Measurements from ENCODE around the gene PPP2R5E. TPM values are rescaled to one million over a fixed set of nuclear protein-coding genes. Genes with fewer than 3 reads are reported as not detected.
"Not testable (repeated sequence)": the region's sequence is repeated elsewhere in the genome, so short reads cannot be mapped to it uniquely, and the experiment has no call there.

PPP2R5E gene
- total RNA-seq, 4 donors from 2014 or later = 22.9 to 24.7 (median 23.8) TPM

DNA sequence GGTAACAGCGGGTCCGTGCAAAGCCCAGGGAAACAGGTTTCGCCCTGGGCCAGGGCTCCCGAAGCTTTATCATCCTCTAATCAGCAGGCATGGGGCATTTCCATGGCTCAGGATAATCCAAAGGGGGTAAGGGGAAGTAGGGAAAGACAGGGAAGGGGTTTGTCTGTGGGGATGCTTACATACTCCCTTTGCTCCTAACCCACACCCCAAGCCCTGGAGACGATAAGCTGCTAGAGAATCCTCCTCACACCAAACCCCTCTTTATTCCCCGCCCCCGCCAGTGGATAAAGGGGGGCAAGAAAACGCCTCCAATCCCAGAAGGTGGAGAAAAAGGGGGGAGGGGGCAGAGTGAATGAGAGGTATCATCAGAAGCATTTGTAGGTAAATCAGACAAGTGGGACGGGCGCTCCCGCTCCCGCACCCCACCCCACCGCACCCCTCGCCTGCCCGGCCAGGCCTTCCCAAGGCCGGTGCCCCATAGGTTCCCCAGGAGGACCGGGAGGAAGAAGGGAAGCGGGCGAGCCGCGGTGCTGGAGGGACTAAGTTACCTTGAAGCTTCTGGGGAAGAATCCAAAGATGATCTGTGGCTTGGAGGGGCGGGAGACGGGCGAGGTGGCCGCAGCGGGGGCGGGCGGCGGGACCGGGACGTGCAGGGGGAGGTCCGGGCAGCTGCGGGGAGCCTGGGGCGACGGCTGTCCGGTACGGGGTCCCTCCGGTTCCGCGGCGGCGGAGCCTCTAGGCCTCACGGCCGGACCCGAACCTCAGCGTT is 762 bp downstream of the PPP2R5E start:
- Histone ChIP-seq H3K27ac (peak overlapping the region; percentile 54 to 92 (median 90)), H3K36me3 (peaks cover 0 to 31% (median 12%) of the 10 kb centered on the region in 3 donors), H3K27me3 (no peaks in the 10 kb centered on the region), H3K4me3 (peak overlapping the region; percentile 58 to 98 (median 70)), H3K4me1 (peaks cover 0 to 27% (median 12%) of the 10 kb centered on the region in 4 donors), H3K9me3 (no peaks in the 10 kb centered on the region)
- DNase-seq (ENCODE audit: low spot score in 2 of 2) = no peak
- WGBS, 2 donors = 0% methylated on average over 23 to 43 of the region's 46 CpGs
- TF ChIP-seq EP300 (IDR thresholded peaks at IDR 0.05) = no peak

DNA sequence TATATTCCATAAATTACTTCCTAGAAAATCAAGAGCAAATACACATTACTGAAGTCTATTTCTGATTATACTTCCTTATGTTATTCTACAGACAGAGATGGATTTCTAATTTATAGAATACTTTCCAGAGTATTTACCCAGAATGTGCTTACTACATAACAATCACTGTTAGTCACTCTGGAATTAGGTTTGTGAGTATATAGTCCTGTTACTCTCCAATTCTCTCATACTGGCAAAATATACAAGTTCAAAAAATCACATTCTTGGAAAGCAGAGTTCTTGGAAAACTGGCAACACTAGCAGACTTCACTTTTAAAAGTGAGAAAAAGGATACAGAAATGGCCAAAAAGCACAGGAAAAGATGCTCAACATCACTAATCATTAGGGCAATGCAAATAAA is 7.3 kb downstream of the PPP2R5E start:
- H3K27ac ChIP-seq = no peak overlapping the region
- H3K4me3 ChIP-seq = no peak overlapping the region
- peaks cover 0 to 3% (median under 1%) of the 10 kb centered on the region in 4 donors for H3K4me1 ChIP-seq
- peaks cover 0 to 65% (median 12%) of the 10 kb centered on the region in 3 donors for H3K36me3 ChIP-seq
- no peaks in the 10 kb centered on the region for H3K27me3 ChIP-seq
- TF ChIP-seq EP300 (IDR thresholded peaks at IDR 0.05) (no peak), POLR2A (IDR thresholded peaks at IDR 0.05) (no peak)
- TF ChIP-seq, protein P1, sequence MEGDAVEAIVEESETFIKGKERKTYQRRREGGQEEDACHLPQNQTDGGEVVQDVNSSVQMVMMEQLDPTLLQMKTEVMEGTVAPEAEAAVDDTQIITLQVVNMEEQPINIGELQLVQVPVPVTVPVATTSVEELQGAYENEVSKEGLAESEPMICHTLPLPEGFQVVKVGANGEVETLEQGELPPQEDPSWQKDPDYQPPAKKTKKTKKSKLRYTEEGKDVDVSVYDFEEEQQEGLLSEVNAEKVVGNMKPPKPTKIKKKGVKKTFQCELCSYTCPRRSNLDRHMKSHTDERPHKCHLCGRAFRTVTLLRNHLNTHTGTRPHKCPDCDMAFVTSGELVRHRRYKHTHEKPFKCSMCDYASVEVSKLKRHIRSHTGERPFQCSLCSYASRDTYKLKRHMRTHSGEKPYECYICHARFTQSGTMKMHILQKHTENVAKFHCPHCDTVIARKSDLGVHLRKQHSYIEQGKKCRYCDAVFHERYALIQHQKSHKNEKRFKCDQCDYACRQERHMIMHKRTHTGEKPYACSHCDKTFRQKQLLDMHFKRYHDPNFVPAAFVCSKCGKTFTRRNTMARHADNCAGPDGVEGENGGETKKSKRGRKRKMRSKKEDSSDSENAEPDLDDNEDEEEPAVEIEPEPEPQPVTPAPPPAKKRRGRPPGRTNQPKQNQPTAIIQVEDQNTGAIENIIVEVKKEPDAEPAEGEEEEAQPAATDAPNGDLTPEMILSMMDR (IDR thresholded peaks at IDR 0.05) = no peak
- no peak for DNase-seq (ENCODE audit: low spot score in 2 of 2)
- no peaks in the 10 kb centered on the region for H3K9me3 ChIP-seq

DNA sequence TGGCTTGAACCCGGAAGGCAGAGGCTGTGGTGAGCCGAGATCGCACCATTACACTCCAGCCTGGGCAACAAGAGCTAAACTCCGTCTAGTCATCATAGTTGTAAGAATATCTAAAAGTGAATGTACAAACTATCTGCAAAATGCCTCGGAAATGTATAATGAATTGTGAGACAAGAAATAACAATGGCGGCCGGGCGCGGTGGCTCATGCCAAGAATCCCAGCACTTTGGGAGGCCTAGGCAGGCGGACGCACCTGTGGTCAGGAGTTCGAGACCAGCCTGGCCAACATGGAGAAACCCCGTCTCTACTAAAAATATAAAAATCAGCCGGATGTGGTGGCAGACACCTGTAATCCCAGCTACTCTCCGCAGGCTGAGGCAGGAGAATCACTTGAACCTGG is 9.7 kb downstream of the PPP2R5E start:
- H3K4me1 ChIP-seq = no peaks in the 10 kb centered on the region

DNA sequence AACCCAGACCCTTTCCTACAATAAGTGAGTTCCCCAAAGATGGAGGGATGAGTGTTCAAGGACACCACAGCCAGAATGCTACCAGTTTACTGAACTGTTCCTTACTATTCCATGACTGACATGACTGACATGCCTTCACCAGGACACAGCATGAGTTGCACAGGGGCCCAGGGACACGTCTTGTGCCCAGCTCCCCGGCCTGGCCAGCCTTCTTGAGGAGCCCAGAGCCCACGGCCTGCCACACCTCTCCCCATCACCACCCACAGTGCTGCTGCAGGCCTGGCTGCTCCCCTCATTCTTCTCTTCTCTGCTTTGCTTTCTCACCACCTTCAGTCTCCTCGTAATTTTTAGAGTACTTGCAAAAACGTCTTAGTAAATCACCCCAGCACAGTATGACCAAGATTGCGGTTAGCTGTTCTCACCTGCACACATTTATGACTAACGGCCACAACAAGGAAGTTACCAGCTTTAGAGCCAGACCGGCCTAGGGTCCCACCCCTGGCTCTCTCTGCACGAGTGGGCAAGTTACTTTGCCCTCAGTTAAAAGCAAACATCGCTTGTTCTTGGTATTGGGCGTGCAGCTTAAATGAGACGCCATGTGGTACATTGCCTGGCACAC is 18.5 kb downstream of the PPP2R5E start:
- Histone ChIP-seq H3K36me3 (peaks cover 0 to 23% (median 0%) of the 10 kb centered on the region in 3 donors), H3K27ac (peak overlapping the region in 1 of 4 donors; percentile 40), H3K4me3 (no peak overlapping the region), H3K4me1 (peaks cover 0 to 23% (median 5%) of the 10 kb centered on the region in 4 donors), H3K9me3 (no peaks in the 10 kb centered on the region), H3K27me3 (no peaks in the 10 kb centered on the region)
- DNase-seq (ENCODE audit: low spot score in 2 of 2) = no peak
- TF ChIP-seq, protein P1 (IDR thresholded peaks at IDR 0.05) = no peak
- TF ChIP-seq POLR2A (IDR thresholded peaks at IDR 0.05) = no peak
- no peak for TF ChIP-seq EP300 (IDR thresholded peaks at IDR 0.05)
- WGBS, 2 donors = 81 to 85% methylated on average over 12 of the region's 12 CpGs

More for the DNA sequence above, 9.7 kb downstream of the PPP2R5E start:
- H3K27ac ChIP-seq = no peak overlapping the region
- TF ChIP-seq, protein P1 (IDR thresholded peaks at IDR 0.05) = no peak
- TF ChIP-seq POLR2A (IDR thresholded peaks at IDR 0.05) (no peak), EP300 (IDR thresholded peaks at IDR 0.05) (no peak)
- H3K9me3 ChIP-seq = no peaks in the 10 kb centered on the region
- H3K36me3 ChIP-seq = peaks cover 0 to 45% (median 9%) of the 10 kb centered on the region in 3 donors
- H3K4me3 ChIP-seq = no peak overlapping the region
- DNase-seq (ENCODE audit: low spot score in 2 of 2) = no peak
- H3K27me3 ChIP-seq = no peaks in the 10 kb centered on the region
- 95 to 96% methylated on average over 15 of the region's 15 CpGs for WGBS, 2 donors

DNA sequence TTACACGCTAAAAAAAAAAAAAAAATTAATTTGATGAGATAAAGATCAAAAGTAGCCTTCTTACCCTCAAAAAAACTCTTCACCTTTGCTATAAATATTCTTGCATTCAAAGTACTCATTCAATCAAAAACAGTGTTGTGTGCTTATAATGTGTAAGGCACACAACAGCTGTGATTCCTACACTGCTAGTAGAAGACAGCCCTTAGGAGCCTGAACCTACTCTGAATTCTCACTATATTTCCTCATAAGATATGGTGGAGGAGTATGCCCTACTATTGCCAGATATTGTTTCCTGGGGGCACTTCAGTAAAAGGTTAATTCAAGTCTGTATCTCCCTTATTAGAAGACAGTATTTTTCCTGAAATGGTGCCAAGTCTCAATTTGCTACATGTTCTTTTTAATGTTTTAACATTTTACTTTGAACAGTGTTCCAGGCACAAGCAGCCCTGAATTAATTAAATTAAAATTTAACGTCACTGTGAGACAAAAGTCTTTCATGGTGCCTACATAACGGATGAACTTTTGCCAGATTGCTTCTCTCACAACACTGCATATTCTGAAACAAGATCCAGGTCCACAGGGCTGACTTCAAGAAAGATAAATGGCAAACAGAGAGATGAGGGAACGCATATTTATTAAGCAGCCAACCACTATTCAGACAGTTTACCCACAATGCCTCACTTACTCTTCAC is 19.3 kb downstream of the PPP2R5E start:
- H3K36me3 ChIP-seq = peaks cover 0 to 25% (median 0%) of the 10 kb centered on the region in 3 donors
- H3K27me3 ChIP-seq = no peaks in the 10 kb centered on the region
- peaks cover 0 to 23% (median 5%) of the 10 kb centered on the region in 4 donors for H3K4me1 ChIP-seq
- TF ChIP-seq POLR2A (IDR thresholded peaks at IDR 0.05) (no peak), EP300 (IDR thresholded peaks at IDR 0.05) (no peak)
- TF ChIP-seq, protein P1 (IDR thresholded peaks at IDR 0.05) = no peak
- DNase-seq (ENCODE audit: low spot score in 2 of 2) = no peak
- no peak overlapping the region for H3K4me3 ChIP-seq
- 60 to 61% methylated on average over 4 of the region's 4 CpGs for WGBS, 2 donors
- no peaks in the 10 kb centered on the region for H3K9me3 ChIP-seq
- no peak overlapping the region for H3K27ac ChIP-seq

DNA sequence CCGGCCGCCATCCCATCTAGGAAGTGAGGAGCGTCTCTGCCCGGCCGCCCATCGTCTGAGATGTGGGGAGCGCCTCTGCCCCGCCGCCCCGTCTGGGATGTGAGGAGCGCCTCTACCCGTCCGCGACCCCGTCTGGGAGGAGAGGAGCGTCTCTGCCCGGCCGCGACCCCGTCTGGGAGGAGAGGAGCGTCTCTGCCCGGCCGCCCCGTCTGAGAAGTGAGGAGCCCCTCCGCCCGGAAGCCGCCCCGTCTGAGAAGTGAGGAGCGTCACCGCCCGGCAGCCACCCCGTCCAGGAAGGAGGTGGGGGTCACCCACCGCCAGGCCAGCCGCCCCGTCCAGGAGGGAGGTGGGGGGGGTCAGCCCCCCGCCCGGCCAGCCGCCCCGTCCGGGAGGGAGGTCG is 20.7 kb downstream of the PPP2R5E start:
- H3K9me3 ChIP-seq; H3K27ac ChIP-seq; H3K27me3 ChIP-seq; DNase-seq (ENCODE audit: low spot score in 2 of 2); H3K4me3 ChIP-seq: not testable (repeated sequence)
- H3K4me1 ChIP-seq = peaks cover 0 to 23% (median 5%) of the 10 kb centered on the region in 4 donors
- 97 to 98% methylated on average over 20 to 23 of the region's 41 CpGs for WGBS, 2 donors
- H3K36me3 ChIP-seq = peaks cover 0 to 25% (median 0%) of the 10 kb centered on the region in 3 donors
